Omental fat pad (tissue), 4 donors: ENCODE data around the gene PLAAT4. TPM values are rescaled to one million over a fixed set of nuclear protein-coding genes. Genes with fewer than 3 reads are reported as not detected.

ENCODE experiments used
- ATAC-seq: fragments of 150-250 bp; one replicate; pipeline ENCODE4 v1.9.1; 2016; ENCODE audit warnings: mild to moderate bottlenecking, moderate library complexity; ENCODE audit not compliant: low FRiP score
- DNase-seq: peaks from one replicate; pipeline ENCODE4 v3.0.0-alpha.2; 2019; ENCODE audit warnings: low spot score
- total RNA-seq, 4 donors: library from RNA; depleted of rRNA; stranded (reverse); fragments of >200 nt; gene quantifications; one replicate each; pipeline ENCODE4 v1.1.0, GENCODE V29; 2016
- TF ChIP-seq, protein P1 (sequence below), 3 donors: fragments of 450-650 bp; IDR thresholded peaks; one replicate each; pipeline ENCODE4 v1.5.1; 2016 to 2017; ENCODE audit warnings: antibody characterized with exemption in 3 of 3, mild to moderate bottlenecking in 3 of 3, moderate library complexity in 2 of 3

PLAAT4 gene
- total RNA-seq: 10 to 100 TPM; 26.3 to 91.2 (median 32.6) TPM

- TF ChIP-seq, protein P1, sequence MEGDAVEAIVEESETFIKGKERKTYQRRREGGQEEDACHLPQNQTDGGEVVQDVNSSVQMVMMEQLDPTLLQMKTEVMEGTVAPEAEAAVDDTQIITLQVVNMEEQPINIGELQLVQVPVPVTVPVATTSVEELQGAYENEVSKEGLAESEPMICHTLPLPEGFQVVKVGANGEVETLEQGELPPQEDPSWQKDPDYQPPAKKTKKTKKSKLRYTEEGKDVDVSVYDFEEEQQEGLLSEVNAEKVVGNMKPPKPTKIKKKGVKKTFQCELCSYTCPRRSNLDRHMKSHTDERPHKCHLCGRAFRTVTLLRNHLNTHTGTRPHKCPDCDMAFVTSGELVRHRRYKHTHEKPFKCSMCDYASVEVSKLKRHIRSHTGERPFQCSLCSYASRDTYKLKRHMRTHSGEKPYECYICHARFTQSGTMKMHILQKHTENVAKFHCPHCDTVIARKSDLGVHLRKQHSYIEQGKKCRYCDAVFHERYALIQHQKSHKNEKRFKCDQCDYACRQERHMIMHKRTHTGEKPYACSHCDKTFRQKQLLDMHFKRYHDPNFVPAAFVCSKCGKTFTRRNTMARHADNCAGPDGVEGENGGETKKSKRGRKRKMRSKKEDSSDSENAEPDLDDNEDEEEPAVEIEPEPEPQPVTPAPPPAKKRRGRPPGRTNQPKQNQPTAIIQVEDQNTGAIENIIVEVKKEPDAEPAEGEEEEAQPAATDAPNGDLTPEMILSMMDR (IDR thresholded peaks at IDR 0.05): no peak
- DNase-seq: no peak
- peak; percentile 41 for ATAC-seq
Measured at GRCh38 chr11:63536669-63537292, at the start of gene PLAAT4. PLAAT4 (plus strand) TSS chr11:63536808; CDS start chr11:63536869, 61 bp downstream.

- ATAC-seq: no peak
- no peak for DNase-seq
- TF ChIP-seq, protein P1 (IDR thresholded peaks at IDR 0.05): no peak
Measured at GRCh38 chr11:63488789-63489188, 47.8 kb upstream of the PLAAT4 start.

DNA sequence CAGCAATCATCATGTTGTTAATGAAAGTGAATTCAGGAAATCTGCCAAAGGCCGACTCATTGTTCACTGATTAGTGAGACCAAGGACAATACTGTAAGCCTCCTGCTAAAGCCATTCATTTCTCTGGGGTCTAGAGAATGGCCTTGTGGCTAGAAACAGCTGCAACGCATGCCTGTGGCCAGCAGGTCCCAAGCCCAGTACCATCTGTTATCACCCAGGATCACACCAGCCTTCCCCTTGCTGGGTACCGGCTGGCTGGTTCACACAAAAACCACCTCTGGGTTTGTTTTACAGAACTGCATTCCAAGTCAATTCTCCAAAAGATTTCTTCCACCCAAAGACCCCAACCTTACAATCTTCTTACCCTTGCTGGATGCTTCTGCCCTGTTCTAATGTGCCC, 46.7 kb upstream of the PLAAT4 start:
- ATAC-seq (peak; percentile 24), DNase-seq (no peak)
- TF ChIP-seq, protein P1 (IDR thresholded peaks at IDR 0.05): no peak

- TF ChIP-seq, protein P1 (IDR thresholded peaks at IDR 0.05): no peak
- DNase-seq: no peak
- peak; percentile 88 for ATAC-seq
Measured at GRCh38 chr11:63490551-63491239, 45.9 kb upstream of the PLAAT4 start, which contains the start of gene PLAAT5. PLAAT5 (minus strand) TSS chr11:63491167; CDS start chr11:63491034, 133 bp downstream.

GRCh38 chr11:63491240-63491587, 45.4 kb upstream of the PLAAT4 start:
- DNase-seq (no peak), ATAC-seq (no peak)
- TF ChIP-seq, protein P1 (IDR thresholded peaks at IDR 0.05): no peak

DNA sequence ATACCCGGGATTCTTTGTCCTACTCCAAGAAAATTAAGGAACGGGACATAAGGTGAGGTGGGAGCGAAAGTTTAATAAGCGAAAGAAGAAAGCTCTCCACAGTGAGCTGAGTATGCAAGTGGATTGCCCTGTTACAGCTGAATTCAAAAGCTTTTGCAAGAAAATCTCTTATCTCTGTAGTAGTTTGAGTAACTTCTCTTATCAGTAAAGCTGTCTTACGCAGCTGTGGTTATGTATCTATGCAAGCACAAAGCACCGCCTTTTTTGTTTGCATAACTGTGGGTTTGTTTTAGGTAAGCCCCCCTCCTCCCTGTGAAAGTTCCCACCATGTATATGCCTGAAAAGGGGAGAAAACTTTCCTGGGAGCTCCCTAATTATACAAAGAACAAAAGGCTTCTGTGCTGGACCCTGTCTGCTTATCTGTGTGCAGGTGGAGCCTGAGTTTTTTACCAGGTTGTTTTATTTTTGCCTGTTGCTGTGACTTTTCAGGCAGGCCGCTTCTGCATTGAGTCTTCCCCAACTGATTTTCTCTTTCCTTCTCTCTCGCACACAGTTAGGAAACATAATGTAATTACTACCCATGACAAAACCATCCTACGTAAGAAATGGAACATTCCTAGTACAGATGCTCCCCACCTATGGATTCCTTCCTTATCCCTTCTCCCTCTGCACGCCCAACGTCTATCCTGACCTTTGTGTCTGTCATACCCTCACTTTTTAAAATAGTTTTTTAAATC, 44.8 kb upstream of the PLAAT4 start:
- TF ChIP-seq, protein P1 (IDR thresholded peaks at IDR 0.05): no peak
- DNase-seq (no peak), ATAC-seq (peak; percentile 58)
